Keratinocyte (primary cell): ENCODE results near the gene IRF9. TPM values are rescaled to one million over a fixed set of nuclear protein-coding genes. Genes with fewer than 3 reads are reported as not detected.

Source experiments
- DNase-seq: peaks from one replicate; pipeline ENCODE4 v3.0.0-alpha.2; 2011; ENCODE audit warnings: low read depth, missing footprints, low spot score
- FAIRE-seq: peaks from 2 replicates; lab custom pipeline; 2011; peaks lifted over from hg19 to GRCh38; lab: Jason Lieb, UNC
- H2AFZ ChIP-seq: 2 replicates; pipeline ENCODE4 v1.6.0; 2012; ENCODE audit warnings: low read length, control low read depth, inconsistent platforms; ENCODE audit not compliant: control insufficient read depth
- H3K27ac ChIP-seq: 2 replicates; pipeline ENCODE4 v1.5.1; 2011; ENCODE audit warnings: low read length; ENCODE audit not compliant: control insufficient read depth, insufficient read depth
- H3K27me3 ChIP-seq: 3 replicates; pipeline ENCODE4 v1.6.0; 2011; ENCODE audit warnings: low read length; ENCODE audit not compliant: control insufficient read depth, insufficient read depth; ENCODE audit errors: extremely low read depth
- H3K36me3 ChIP-seq, 2 experiments: 2 replicates in 1 of 2; 3 replicates in 1 of 2; pipeline ENCODE4 v1.5.1; 2011; ENCODE audit warnings: low read length in 2 of 2, mild to moderate bottlenecking in 1 of 2; ENCODE audit not compliant: control insufficient read depth in 2 of 2, insufficient read depth in 2 of 2; ENCODE audit errors: extremely low read depth in 1 of 2
- H3K4me1 ChIP-seq: 3 replicates; pipeline ENCODE4 v1.5.1; 2011; ENCODE audit warnings: low read length; ENCODE audit not compliant: control insufficient read depth, insufficient read depth; ENCODE audit errors: extremely low read depth
- H3K4me2 ChIP-seq: 3 replicates; pipeline ENCODE4 v1.6.0; 2011; ENCODE audit warnings: low read depth, low read length; ENCODE audit not compliant: control insufficient read depth, insufficient read depth; ENCODE audit errors: extremely low read depth
- H3K4me3 ChIP-seq, 3 experiments: fragments of 200-600 bp in 1 of 3; sonication (generic) in 1 of 3; 2 replicates in 2 of 3; 3 replicates in 1 of 3; pipeline ENCODE4 v1.5.1; 2011 to 2016; ENCODE audit warnings: low read length in 3 of 3, mild to moderate bottlenecking in 3 of 3, control low read depth in 2 of 3, inconsistent platforms in 1 of 3, low read depth in 1 of 3, mixed read lengths in 1 of 3, mixed run types in 1 of 3, moderate library complexity in 1 of 3; ENCODE audit not compliant: control insufficient read depth in 2 of 3, insufficient read depth in 2 of 3; ENCODE audit errors: extremely low read depth in 1 of 3
- H3K79me2 ChIP-seq: 2 replicates; pipeline ENCODE4 v1.6.0; 2012; ENCODE audit warnings: low read length; ENCODE audit not compliant: control insufficient read depth, insufficient read depth
- H3K9ac ChIP-seq: 3 replicates; pipeline ENCODE4 v1.6.0; 2011; ENCODE audit warnings: low read length; ENCODE audit not compliant: control insufficient read depth, insufficient read depth; ENCODE audit errors: extremely low read depth
- H3K9me1 ChIP-seq: 3 replicates; pipeline ENCODE4 v1.6.0; 2011; ENCODE audit warnings: low read length; ENCODE audit not compliant: control insufficient read depth, insufficient read depth; ENCODE audit errors: extremely low read depth
- H3K9me3 ChIP-seq: 2 replicates; pipeline ENCODE4 v1.5.1; 2012; ENCODE audit warnings: low read depth, low read length; ENCODE audit not compliant: control insufficient read depth
- H4K20me1 ChIP-seq: 3 replicates; pipeline ENCODE4 v1.6.0; 2011; ENCODE audit warnings: low read length; ENCODE audit not compliant: control insufficient read depth, insufficient read depth; ENCODE audit errors: extremely low read depth
- EZH2 ChIP-seq: IDR thresholded peaks from one replicate; pipeline ENCODE4 v1.6.1; 2012; ENCODE audit warnings: inconsistent platforms, mild to moderate bottlenecking, low read length, moderate library complexity
- dilution Hi-C: fragments of 300-500 bp; cut with MboI; formaldehyde crosslinking; loops from one replicate; pipeline ENCODE4 v1.7.0; 2020; ENCODE audit warnings: low sequenced_read_pairs; ENCODE audit not compliant: extremely low pct_ligation_motif_present
- polyA plus RNA-seq, 5 experiments: library from polyadenylated mRNA; depleted of rRNA in 3 of 5; stranded (reverse) in 3 of 5; stranded (forward) in 1 of 5; unstranded in 1 of 5; fragments of >200 nt; gene quantifications; 1 replicate in 1 of 5; 2 replicates in 3 of 5; 3 replicates in 1 of 5; pipeline versions ENCODE4 v1.2.1 to v1.2.3, GENCODE V29; 2011 to 2012; ENCODE audit warnings: missing spikeins in 2 of 5, low read depth in 1 of 5, low replicate concordance in 1 of 5
- TF ChIP-seq, protein P1 (sequence below), 3 experiments: IDR thresholded peaks in 1 of 3; conservative IDR thresholded peaks in 1 of 3; optimal IDR thresholded peaks in 1 of 3; 2 replicates in 2 of 3; 3 replicates in 1 of 3; pipeline versions ENCODE3 to v1.5.1; 2011; ENCODE audit warnings: low read length in 3 of 3, mild to moderate bottlenecking in 3 of 3, moderate library complexity in 2 of 3, control low read depth in 1 of 3, inconsistent platforms in 1 of 3; ENCODE audit not compliant: insufficient read depth in 2 of 3; ENCODE audit errors: extremely low read depth in 1 of 3

IRF9 gene
- polyA plus RNA-seq, 1 donor (not counting 4 experiments of a cell fraction or from before 2014, with no cell fraction given) = 117 TPM

GRCh38 chr14:24195186-24196070, 34.4 kb downstream of the IRF9 start, which contains the start of gene TM9SF1:
Gene TM9SF1, minus strand, starts transcription at chr14:24195441. Its CDS starts 422 bp downstream, at chr14:24195019.
- Histone ChIP-seq H3K36me3 (peaks cover 8 to 17% of the 10 kb centered on the region in 2 experiments), H3K9ac (peak within 1 kb of the TSS; percentile 98), H3K4me1 (peaks cover 15% of the 10 kb centered on the region), H3K79me2 (peaks cover 48% of the 10 kb centered on the region), H2AFZ (peak within 1 kb of the TSS; percentile 90), H3K9me3 (no peaks in the 10 kb centered on the region), H3K27ac (peak within 1 kb of the TSS; percentile 96), H3K4me3 (peak within 1 kb of the TSS; percentile 83 to 98 (median 96)), H3K9me1 (no peaks in the 10 kb centered on the region), H3K4me2 (peak within 1 kb of the TSS; percentile 98), H3K27me3 (no peaks in the 10 kb centered on the region), H4K20me1 (no peaks in the 10 kb centered on the region)
- peak; percentile 30 for DNase-seq
- dilution Hi-C loops = no loop called here
- FAIRE-seq = no peak
- TF ChIP-seq, protein P1, sequence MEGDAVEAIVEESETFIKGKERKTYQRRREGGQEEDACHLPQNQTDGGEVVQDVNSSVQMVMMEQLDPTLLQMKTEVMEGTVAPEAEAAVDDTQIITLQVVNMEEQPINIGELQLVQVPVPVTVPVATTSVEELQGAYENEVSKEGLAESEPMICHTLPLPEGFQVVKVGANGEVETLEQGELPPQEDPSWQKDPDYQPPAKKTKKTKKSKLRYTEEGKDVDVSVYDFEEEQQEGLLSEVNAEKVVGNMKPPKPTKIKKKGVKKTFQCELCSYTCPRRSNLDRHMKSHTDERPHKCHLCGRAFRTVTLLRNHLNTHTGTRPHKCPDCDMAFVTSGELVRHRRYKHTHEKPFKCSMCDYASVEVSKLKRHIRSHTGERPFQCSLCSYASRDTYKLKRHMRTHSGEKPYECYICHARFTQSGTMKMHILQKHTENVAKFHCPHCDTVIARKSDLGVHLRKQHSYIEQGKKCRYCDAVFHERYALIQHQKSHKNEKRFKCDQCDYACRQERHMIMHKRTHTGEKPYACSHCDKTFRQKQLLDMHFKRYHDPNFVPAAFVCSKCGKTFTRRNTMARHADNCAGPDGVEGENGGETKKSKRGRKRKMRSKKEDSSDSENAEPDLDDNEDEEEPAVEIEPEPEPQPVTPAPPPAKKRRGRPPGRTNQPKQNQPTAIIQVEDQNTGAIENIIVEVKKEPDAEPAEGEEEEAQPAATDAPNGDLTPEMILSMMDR (optimal IDR thresholded peaks at IDR 0.05 in 1 of 3, IDR thresholded peaks at IDR 0.05 in 1 of 3, conservative IDR thresholded peaks at IDR 0.05 in 1 of 3; ENCODE audit: extremely low read depth in 1 of 3, insufficient read depth in 2 of 3, low read length in 3 of 3) = no peak
- no peak for TF ChIP-seq EZH2

DNA sequence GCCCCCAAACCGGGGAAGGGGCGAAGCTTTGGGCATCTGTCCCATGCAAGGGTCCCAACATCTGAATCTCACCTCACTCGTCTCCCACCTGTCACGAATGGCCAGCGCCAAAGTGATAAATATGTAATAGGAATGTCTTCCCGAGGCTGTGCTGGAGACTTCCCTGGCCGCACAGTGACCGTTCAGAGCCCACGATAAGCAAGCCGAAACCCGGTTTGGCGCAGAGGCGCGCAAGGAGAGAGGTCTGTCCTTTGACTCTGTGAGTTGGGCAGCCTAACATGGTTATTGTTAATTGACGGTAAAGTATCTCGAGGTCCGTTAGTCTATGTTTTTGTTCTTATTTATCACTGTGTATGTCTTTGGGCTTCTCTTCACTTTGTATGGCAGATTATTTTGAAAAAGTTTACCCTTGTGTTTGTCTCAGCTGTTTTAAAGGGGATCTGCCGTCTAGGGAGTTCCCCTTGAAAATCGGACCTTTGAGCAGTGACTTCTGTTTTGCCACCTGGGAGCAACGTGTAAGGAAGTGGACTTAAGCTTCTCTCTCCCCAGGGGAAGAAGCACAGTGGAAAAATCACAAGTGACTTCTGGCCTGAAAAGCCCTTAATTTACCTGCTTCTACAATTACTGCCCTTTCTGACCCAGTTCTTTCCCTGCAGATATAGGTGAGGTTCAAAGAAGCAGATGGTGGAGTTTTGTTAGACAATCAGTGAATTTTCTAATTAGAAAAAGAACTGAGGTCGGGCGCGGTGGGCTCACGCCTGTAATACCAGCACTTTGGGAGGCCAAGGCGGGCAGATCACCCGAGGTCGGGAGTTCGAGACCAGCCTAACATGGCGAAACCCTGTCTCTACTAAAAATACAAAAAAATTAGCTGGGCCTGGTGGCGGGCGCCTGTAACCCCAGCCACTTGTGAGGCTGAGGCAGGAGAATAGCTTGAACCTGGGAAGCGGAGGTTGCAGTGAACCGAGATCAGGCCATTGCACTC, 35.3 kb downstream of the IRF9 start:
- peak overlapping the region; percentile 83 to 98 (median 96) for H3K4me3 ChIP-seq
- H3K79me2 ChIP-seq = peaks cover 46% of the 10 kb centered on the region
- H3K9ac ChIP-seq = peak overlapping the region; percentile 98
- H2AFZ ChIP-seq = peak overlapping the region; percentile 90
- H3K27ac ChIP-seq = peak overlapping the region; percentile 96
- FAIRE-seq (no peak), DNase-seq (no peak)
- peak overlapping the region; percentile 98 for H3K4me2 ChIP-seq
- H3K9me1 ChIP-seq = no peaks in the 10 kb centered on the region
- TF ChIP-seq EZH2 = no peak
- dilution Hi-C loops = no loop called here
- peaks cover 15% of the 10 kb centered on the region for H3K4me1 ChIP-seq
- H4K20me1 ChIP-seq = no peaks in the 10 kb centered on the region
- H3K27me3 ChIP-seq = no peaks in the 10 kb centered on the region
- peaks cover 5 to 17% of the 10 kb centered on the region in 2 experiments for H3K36me3 ChIP-seq
- no peaks in the 10 kb centered on the region for H3K9me3 ChIP-seq
